WTC11 (cell line): Measurements from ENCODE around the gene RGS14.

Experiments
- AFF4 ChIP-seq: sonication (generic); formaldehyde crosslinking; IDR thresholded peaks from 2 replicates; pipeline ENCODE4 v1.8.1; 2023; ENCODE audit warnings: mild to moderate bottlenecking, missing genetic modification reagents, borderline replicate concordance
- ATF2 ChIP-seq: sonication (generic); formaldehyde crosslinking; IDR thresholded peaks from 2 replicates; pipeline ENCODE4 v1.8.1; 2022; ENCODE audit warnings: low read depth, missing genetic modification reagents, borderline replicate concordance
- ATF3 ChIP-seq: sonication (generic); formaldehyde crosslinking; conservative IDR thresholded peaks from 2 replicates; pipeline ENCODE4 v1.8.1; 2022; ENCODE audit warnings: mild to moderate bottlenecking, missing genetic modification reagents
- CREB1 ChIP-seq: sonication (generic); formaldehyde crosslinking; IDR thresholded peaks from 2 replicates; pipeline ENCODE4 v1.8.0; 2023; ENCODE audit warnings: mild to moderate bottlenecking, missing genetic modification reagents
- CTCF ChIP-seq: fragments of 200-600 bp; IDR thresholded peaks from 2 replicates; pipeline ENCODE4 v1.8.0; 2022; ENCODE audit warnings: antibody characterized with exemption
- FOXP1 ChIP-seq: sonication (generic); formaldehyde crosslinking; IDR thresholded peaks from 2 replicates; pipeline ENCODE4 v1.8.0; 2022; ENCODE audit warnings: missing genetic modification reagents, mild to moderate bottlenecking, moderate library complexity, borderline replicate concordance
- HMGXB4 ChIP-seq: sonication (generic); formaldehyde crosslinking; IDR thresholded peaks from 2 replicates; pipeline ENCODE4 v1.8.1; 2023; ENCODE audit warnings: mild to moderate bottlenecking, moderate library complexity, missing genetic modification reagents
- NFE2L1 ChIP-seq: sonication (generic); formaldehyde crosslinking; IDR thresholded peaks from 2 replicates; pipeline ENCODE4 v1.8.1; 2023; ENCODE audit warnings: missing genetic modification reagents
- TEAD4 ChIP-seq: sonication (generic); formaldehyde crosslinking; IDR thresholded peaks from 2 replicates; pipeline ENCODE4 v1.8.0; 2022; ENCODE audit warnings: mild to moderate bottlenecking, missing genetic modification reagents
- ZNF121 ChIP-seq: sonication (generic); formaldehyde crosslinking; IDR thresholded peaks from 2 replicates; pipeline ENCODE4 v1.8.0; 2023; ENCODE audit warnings: missing genetic modification reagents
- ZNF512 ChIP-seq: sonication (generic); formaldehyde crosslinking; IDR thresholded peaks from 2 replicates; pipeline ENCODE4 v1.8.1; 2022; ENCODE audit warnings: missing genetic modification reagents, borderline replicate concordance
- ZSCAN18 ChIP-seq: fragments of 250-450 bp; sonication (Bioruptor Pico); IDR thresholded peaks from 2 replicates; pipeline ENCODE4 v2.1.2; 2022; ENCODE audit warnings: mild to moderate bottlenecking, moderate library complexity

- no peak for TF ChIP-seq ATF2 (CRISPR knock-in tag)
- TF ChIP-seq CTCF: no peak
- TF ChIP-seq CREB1 (CRISPR knock-in tag): no peak
- TF ChIP-seq HMGXB4 (CRISPR knock-in tag): no peak
- no peak for TF ChIP-seq AFF4
- TF ChIP-seq NFE2L1: no peak
- TF ChIP-seq ZNF121 (CRISPR knock-in tag): no peak
- TF ChIP-seq FOXP1: no peak
- no peak for TF ChIP-seq TEAD4 (CRISPR knock-in tag)
- TF ChIP-seq ATF3 (CRISPR knock-in tag): no peak
- no peak for TF ChIP-seq ZSCAN18
- no peak for TF ChIP-seq ZNF512
These were observed 29.9 kb upstream of the RGS14 start for GRCh38 chr5:177327539-177328522.
